Keratinocyte (primary cell): ENCODE data around the gene MXRA8. TPM values are rescaled to one million over a fixed set of nuclear protein-coding genes. Genes with fewer than 3 reads are reported as not detected.

Experiments used
- DNase-seq: peaks from one replicate; pipeline ENCODE4 v3.0.0-alpha.2; 2011; ENCODE audit warnings: low read depth, missing footprints, low spot score
- FAIRE-seq: peaks from 2 replicates; lab custom pipeline; 2011; peaks lifted over from hg19 to GRCh38; lab: Jason Lieb, UNC
- H2AFZ ChIP-seq: 2 replicates; pipeline ENCODE4 v1.6.0; 2012; ENCODE audit warnings: low read length, control low read depth, inconsistent platforms; ENCODE audit not compliant: control insufficient read depth
- H3K27ac ChIP-seq: 2 replicates; pipeline ENCODE4 v1.5.1; 2011; ENCODE audit warnings: low read length; ENCODE audit not compliant: control insufficient read depth, insufficient read depth
- H3K27me3 ChIP-seq: 3 replicates; pipeline ENCODE4 v1.6.0; 2011; ENCODE audit warnings: low read length; ENCODE audit not compliant: control insufficient read depth, insufficient read depth; ENCODE audit errors: extremely low read depth
- H3K36me3 ChIP-seq, 2 experiments: 2 replicates in 1 of 2; 3 replicates in 1 of 2; pipeline ENCODE4 v1.5.1; 2011; ENCODE audit warnings: low read length in 2 of 2, mild to moderate bottlenecking in 1 of 2; ENCODE audit not compliant: control insufficient read depth in 2 of 2, insufficient read depth in 2 of 2; ENCODE audit errors: extremely low read depth in 1 of 2
- H3K4me1 ChIP-seq: 3 replicates; pipeline ENCODE4 v1.5.1; 2011; ENCODE audit warnings: low read length; ENCODE audit not compliant: control insufficient read depth, insufficient read depth; ENCODE audit errors: extremely low read depth
- H3K4me2 ChIP-seq: 3 replicates; pipeline ENCODE4 v1.6.0; 2011; ENCODE audit warnings: low read depth, low read length; ENCODE audit not compliant: control insufficient read depth, insufficient read depth; ENCODE audit errors: extremely low read depth
- H3K4me3 ChIP-seq, 3 experiments: fragments of 200-600 bp in 1 of 3; sonication (generic) in 1 of 3; 2 replicates in 2 of 3; 3 replicates in 1 of 3; pipeline ENCODE4 v1.5.1; 2011 to 2016; ENCODE audit warnings: low read length in 3 of 3, mild to moderate bottlenecking in 3 of 3, control low read depth in 2 of 3, inconsistent platforms in 1 of 3, low read depth in 1 of 3, mixed read lengths in 1 of 3, mixed run types in 1 of 3, moderate library complexity in 1 of 3; ENCODE audit not compliant: control insufficient read depth in 2 of 3, insufficient read depth in 2 of 3; ENCODE audit errors: extremely low read depth in 1 of 3
- H3K79me2 ChIP-seq: 2 replicates; pipeline ENCODE4 v1.6.0; 2012; ENCODE audit warnings: low read length; ENCODE audit not compliant: control insufficient read depth, insufficient read depth
- H3K9ac ChIP-seq: 3 replicates; pipeline ENCODE4 v1.6.0; 2011; ENCODE audit warnings: low read length; ENCODE audit not compliant: control insufficient read depth, insufficient read depth; ENCODE audit errors: extremely low read depth
- H3K9me1 ChIP-seq: 3 replicates; pipeline ENCODE4 v1.6.0; 2011; ENCODE audit warnings: low read length; ENCODE audit not compliant: control insufficient read depth, insufficient read depth; ENCODE audit errors: extremely low read depth
- H3K9me3 ChIP-seq: 2 replicates; pipeline ENCODE4 v1.5.1; 2012; ENCODE audit warnings: low read depth, low read length; ENCODE audit not compliant: control insufficient read depth
- H4K20me1 ChIP-seq: 3 replicates; pipeline ENCODE4 v1.6.0; 2011; ENCODE audit warnings: low read length; ENCODE audit not compliant: control insufficient read depth, insufficient read depth; ENCODE audit errors: extremely low read depth
- EZH2 ChIP-seq: IDR thresholded peaks from one replicate; pipeline ENCODE4 v1.6.1; 2012; ENCODE audit warnings: inconsistent platforms, mild to moderate bottlenecking, low read length, moderate library complexity
- dilution Hi-C: fragments of 300-500 bp; cut with MboI; formaldehyde crosslinking; loops from one replicate; pipeline ENCODE4 v1.7.0; 2020; ENCODE audit warnings: low sequenced_read_pairs; ENCODE audit not compliant: extremely low pct_ligation_motif_present
- polyA plus RNA-seq, 5 experiments: library from polyadenylated mRNA; depleted of rRNA in 3 of 5; stranded (reverse) in 3 of 5; stranded (forward) in 1 of 5; unstranded in 1 of 5; fragments of >200 nt; gene quantifications; 1 replicate in 1 of 5; 2 replicates in 3 of 5; 3 replicates in 1 of 5; pipeline versions ENCODE4 v1.2.1 to v1.2.3, GENCODE V29; 2011 to 2012; ENCODE audit warnings: missing spikeins in 2 of 5, low read depth in 1 of 5, low replicate concordance in 1 of 5
- TF ChIP-seq, protein P1 (sequence below), 3 experiments: IDR thresholded peaks in 1 of 3; conservative IDR thresholded peaks in 1 of 3; optimal IDR thresholded peaks in 1 of 3; 2 replicates in 2 of 3; 3 replicates in 1 of 3; pipeline versions ENCODE3 to v1.5.1; 2011; ENCODE audit warnings: low read length in 3 of 3, mild to moderate bottlenecking in 3 of 3, moderate library complexity in 2 of 3, control low read depth in 1 of 3, inconsistent platforms in 1 of 3; ENCODE audit not compliant: insufficient read depth in 2 of 3; ENCODE audit errors: extremely low read depth in 1 of 3

The MXRA8 gene
- polyA plus RNA-seq, 1 donor (not counting 4 experiments of a cell fraction or from before 2014, with no cell fraction given): not detected

DNA sequence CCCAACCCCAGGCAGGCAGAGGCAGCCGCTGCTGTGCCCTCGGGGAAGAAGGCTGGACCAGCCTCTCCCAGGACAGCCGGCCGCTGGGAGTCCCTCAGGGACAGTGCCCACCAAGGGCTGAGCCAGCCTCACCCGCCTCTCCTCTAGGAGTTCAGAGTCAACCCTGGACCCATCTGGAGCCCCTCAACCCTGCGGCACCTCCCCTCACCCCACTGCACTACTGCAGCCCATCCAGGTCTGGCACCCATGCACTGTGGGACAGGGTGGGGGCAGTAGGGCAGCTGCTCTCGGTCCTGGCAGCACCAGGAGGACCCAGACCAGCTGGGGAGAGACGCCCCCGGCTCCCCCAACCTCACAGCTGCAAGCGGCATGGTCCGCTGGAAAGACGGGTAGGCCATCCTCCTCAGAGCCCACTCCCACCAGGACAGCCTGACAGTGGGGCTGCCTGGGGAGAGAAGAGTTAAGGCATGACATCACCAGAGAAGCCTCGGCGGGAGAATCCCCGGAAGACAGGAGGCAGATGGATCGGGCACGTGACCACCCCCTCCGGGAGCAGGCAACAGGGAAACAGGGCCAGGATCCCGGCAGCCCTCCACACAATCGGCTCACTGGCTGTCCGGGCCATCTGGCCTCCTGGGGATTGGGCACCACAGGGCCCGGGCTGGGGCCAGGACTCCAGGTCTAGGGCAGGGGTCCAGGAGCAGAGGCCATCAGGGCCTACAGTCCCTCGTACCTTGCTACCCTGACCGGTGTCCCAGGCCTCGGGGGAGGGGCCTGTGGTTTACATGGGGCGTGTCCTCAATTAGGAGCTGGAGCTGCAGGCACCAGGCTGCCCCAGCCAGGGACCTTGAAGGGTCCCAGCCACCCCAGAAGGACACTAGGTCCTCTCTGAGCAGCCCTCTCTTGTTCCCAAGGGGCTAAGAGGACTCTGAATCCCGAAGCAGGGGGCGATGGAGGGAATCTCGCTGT is 53.7 kb downstream of the MXRA8 start:
- DNase-seq (no peak), FAIRE-seq (peak; percentile 34)
- Histone ChIP-seq H4K20me1 (no peaks in the 10 kb centered on the region), H3K9me3 (no peaks in the 10 kb centered on the region), H2AFZ (peak overlapping the region; percentile 3), H3K9me1 (no peaks in the 10 kb centered on the region), H3K4me1 (peaks cover 52% of the 10 kb centered on the region), H3K27me3 (no peaks in the 10 kb centered on the region), H3K4me3 (peak overlapping the region; percentile 21 to 54 (median 53)), H3K9ac (peak overlapping the region; percentile 68), H3K4me2 (peak overlapping the region; percentile 71), H3K27ac (peak overlapping the region; percentile 91), H3K36me3 (no peaks in the 10 kb centered on the region), H3K79me2 (peaks cover 22% of the 10 kb centered on the region)
- no peak for TF ChIP-seq EZH2
- TF ChIP-seq, protein P1, sequence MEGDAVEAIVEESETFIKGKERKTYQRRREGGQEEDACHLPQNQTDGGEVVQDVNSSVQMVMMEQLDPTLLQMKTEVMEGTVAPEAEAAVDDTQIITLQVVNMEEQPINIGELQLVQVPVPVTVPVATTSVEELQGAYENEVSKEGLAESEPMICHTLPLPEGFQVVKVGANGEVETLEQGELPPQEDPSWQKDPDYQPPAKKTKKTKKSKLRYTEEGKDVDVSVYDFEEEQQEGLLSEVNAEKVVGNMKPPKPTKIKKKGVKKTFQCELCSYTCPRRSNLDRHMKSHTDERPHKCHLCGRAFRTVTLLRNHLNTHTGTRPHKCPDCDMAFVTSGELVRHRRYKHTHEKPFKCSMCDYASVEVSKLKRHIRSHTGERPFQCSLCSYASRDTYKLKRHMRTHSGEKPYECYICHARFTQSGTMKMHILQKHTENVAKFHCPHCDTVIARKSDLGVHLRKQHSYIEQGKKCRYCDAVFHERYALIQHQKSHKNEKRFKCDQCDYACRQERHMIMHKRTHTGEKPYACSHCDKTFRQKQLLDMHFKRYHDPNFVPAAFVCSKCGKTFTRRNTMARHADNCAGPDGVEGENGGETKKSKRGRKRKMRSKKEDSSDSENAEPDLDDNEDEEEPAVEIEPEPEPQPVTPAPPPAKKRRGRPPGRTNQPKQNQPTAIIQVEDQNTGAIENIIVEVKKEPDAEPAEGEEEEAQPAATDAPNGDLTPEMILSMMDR (optimal IDR thresholded peaks at IDR 0.05 in 1 of 3, IDR thresholded peaks at IDR 0.05 in 1 of 3, conservative IDR thresholded peaks at IDR 0.05 in 1 of 3; ENCODE audit: extremely low read depth in 1 of 3, insufficient read depth in 2 of 3, low read length in 3 of 3): no peak
- dilution Hi-C loops: no loop called here

DNA sequence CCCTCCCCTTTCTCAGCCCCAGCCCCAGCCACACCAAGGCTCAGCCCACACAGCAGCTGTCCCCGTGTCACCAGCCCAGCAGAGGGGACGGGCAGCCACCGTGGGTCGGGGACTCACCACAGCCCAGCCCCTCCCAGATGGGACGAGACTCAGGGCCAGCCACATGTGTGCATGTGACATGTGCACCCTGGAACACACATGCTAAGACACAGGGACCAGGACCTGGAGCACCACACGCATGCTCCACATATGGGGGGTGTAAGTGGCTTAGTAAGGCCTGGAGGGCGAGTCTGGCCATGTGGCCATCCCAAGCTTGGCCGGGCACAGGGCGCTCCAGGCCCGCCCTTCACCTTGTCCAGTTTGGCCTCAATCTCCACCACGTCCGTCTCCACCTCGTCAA is 54.6 kb downstream of the MXRA8 start:
- no peaks in the 10 kb centered on the region for H3K9me3 ChIP-seq
- FAIRE-seq (no peak), DNase-seq (no peak)
- H3K27ac ChIP-seq: peak overlapping the region; percentile 91
- no peaks in the 10 kb centered on the region for H3K27me3 ChIP-seq
- TF ChIP-seq EZH2: no peak
- TF ChIP-seq, protein P1 (optimal IDR thresholded peaks at IDR 0.05 in 1 of 3, IDR thresholded peaks at IDR 0.05 in 1 of 3, conservative IDR thresholded peaks at IDR 0.05 in 1 of 3; ENCODE audit: extremely low read depth in 1 of 3, insufficient read depth in 2 of 3, low read length in 3 of 3): no peak
- peak overlapping the region; percentile 68 for H3K9ac ChIP-seq
- dilution Hi-C loops: no loop called here
- H3K36me3 ChIP-seq: peaks cover 0 to 1% of the 10 kb centered on the region in 2 experiments
- peaks cover 46% of the 10 kb centered on the region for H3K4me1 ChIP-seq
- no peaks in the 10 kb centered on the region for H3K9me1 ChIP-seq
- H3K4me2 ChIP-seq: peak overlapping the region; percentile 71
- no peak overlapping the region for H2AFZ ChIP-seq
- H4K20me1 ChIP-seq: no peaks in the 10 kb centered on the region
- H3K79me2 ChIP-seq: peaks cover 15% of the 10 kb centered on the region
- H3K4me3 ChIP-seq: no peak overlapping the region
